HG02981 (cell line): ENCODE data around the gene WDR46.
"Not testable (repeated sequence)": the region's sequence is repeated elsewhere in the genome, so short reads cannot be mapped to it uniquely, and the experiment has no call there.

Experiments
- ATAC-seq: cut with Tn5 transposase; IDR thresholded peaks from one replicate; pipeline ENCODE4 v1.9.1; 2021; ENCODE audit warnings: mild to moderate bottlenecking, moderate library complexity; ENCODE audit not compliant: unreplicated experiment

Gene WDR46

DNA sequence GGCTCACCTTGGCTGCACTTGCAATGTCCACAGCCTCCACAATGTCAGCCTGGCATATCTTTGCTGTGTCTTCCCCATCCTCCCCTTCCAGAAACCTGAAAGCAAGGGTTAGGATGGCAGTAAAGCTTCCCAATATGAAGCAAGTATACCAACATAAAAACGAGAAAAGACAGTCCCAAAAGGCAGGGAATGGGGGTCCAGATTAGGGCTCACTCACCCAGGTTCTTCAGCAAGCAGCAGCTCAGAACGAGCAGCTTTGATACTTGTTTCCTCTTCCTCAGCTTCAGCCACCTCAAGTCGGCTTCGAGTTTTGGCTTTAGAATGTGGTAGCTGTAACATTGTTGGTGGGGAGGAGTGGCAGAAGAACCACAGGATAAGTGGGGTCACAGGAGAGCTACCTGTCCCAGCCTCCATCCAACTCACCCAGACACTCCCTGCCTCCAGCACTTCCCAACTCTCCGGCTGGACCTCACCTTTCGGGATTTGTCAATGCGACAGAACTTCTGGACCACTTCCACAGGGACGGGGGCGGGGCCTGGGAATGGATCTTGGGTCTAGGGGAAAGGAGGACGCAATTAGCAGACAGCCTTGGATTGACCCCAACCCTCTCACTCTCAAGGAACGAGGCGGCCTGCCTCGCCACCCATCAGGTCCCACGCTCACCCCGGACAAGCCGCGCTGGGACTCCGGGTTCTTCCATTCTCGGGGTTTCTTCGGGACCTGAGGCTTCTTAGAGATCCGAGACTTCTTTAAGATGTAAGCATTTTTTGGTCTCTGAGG lies 708 bp downstream of the WDR46 start:
- no peak for ATAC-seq

DNA sequence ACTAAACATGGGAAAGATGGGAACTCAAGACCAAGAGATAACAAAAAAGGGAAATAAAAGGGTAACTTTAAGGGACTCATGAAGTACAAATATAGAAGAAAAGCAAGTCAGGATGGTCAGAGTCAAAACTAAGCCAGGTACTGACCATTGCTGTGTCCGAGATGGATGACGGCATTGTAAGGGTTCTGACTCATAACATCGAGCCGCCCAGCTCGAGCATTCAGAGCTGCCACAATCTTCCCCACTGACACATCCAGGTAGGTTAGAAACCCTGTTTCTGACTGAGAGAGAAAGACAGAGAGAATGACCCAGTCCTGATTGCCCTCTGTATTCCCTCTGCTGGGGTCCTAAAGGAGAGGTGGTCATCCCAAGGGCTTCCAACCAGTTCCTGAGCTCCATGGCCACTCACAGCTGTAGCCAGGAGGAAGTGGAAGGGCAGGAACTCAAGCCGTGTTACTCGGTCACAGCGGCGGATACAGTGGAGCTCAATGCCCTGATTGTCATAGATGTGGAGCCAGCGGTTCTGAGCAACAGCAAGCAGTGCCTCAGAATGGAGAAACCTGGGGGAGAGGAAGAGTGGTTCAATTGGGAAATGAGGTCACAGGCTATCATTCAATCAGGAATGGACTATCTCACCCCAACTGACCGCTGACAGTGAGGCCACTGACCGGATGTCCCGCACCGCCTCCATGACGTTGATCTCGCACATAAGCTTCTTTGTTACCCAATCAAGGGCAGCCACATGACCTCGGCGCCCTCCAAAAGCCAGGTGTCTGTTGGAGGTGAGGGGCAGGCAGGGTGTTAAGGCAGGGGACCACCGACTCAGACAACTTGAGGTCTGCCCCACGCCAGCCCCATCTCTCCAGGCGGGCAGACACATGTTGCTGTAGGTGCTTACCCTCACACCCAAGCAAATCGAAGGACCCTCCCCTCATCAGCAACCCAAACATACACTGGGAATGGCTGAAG lies 1.8 kb downstream of the WDR46 start:
- ATAC-seq, result no peak

DNA sequence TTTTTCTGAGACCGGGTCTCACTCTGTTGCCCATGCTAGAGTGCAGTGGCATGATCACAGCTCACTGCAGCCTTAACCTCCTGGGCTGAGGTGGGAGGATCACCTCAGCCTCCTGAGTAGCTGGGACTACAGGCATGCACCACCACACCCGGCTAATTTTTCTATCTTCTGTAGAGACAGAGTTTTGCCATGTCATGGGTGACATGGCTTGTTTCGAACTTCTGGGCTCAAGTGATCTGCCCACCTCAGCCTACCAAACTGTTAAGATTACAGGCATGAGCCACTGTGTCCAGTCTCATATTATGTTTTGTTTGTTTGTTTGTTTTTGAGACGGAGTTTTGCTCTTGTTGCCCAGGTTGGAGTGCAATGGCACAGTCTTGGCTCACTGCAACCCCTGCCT lies 3.8 kb downstream of the WDR46 start:
- not testable (repeated sequence) for ATAC-seq

DNA sequence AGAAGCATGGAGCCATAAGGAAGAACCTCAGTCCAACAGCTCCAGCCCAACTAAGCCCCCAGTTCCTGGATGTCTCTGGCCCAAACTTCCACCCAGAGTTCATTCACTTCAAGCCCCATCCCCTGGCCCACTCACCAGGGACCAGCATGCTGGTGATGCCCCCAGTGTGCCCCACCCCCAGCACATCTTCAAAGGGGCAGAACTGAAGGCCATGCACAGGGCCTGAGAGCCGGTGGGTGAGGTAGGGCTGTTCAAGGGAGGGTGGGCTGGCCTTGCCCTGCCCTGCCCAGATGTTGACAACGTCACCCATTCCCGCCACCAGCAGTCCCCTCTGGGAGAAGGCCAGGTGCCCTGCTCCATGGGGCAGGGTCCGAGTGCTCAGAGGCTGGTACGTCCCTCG lies 8.5 kb downstream of the WDR46 start:
- no peak for ATAC-seq

DNA sequence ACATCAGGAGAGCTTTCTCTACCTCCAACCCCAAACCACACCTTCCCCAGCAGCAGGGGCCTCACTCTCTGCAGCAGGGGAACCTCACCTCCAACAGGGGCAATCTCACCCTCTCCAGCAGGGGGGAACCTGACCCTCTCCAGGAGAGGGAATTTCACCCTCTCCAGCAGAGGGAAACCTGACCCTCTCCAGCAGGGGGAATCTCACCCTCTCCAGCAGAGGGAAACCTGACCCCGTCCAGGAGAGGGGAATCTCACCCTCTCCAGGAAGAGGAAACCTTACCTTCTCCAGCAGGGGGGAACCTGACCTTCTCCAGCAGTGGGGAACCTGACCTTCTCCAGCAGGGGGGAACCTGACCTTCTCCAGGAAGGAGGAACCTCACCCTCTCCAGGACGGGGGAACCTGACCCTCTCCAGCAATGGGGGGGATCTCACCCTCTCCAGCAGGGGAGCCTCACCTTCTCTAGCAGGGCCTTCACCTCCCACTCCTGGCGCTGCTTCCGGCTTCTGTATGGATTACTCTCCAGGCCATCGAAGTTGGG lies 9.0 kb downstream of the WDR46 start:
- no peak for ATAC-seq

DNA sequence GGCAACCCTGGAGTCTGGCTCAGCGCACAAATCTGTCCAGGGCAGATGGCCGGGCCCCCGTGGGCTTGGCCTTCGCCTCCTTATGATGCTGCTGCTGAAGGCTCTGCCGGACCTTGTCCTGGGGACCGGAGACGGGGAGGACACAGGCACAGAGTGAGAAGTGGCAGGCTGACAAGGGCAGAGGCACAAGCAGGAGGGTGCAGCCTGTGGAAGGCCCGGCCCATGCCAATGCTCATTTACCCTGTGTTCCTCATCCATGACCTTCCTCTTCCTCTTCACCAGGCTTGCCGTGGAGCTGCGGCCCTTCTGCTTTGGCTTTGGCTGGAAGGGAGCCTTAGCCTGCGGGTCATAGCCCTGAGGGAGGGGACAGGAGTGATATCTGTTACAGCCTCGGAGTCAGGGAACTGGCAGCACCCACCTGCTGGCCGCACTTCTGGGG lies 9.8 kb downstream of the WDR46 start:
- no peak for ATAC-seq

DNA sequence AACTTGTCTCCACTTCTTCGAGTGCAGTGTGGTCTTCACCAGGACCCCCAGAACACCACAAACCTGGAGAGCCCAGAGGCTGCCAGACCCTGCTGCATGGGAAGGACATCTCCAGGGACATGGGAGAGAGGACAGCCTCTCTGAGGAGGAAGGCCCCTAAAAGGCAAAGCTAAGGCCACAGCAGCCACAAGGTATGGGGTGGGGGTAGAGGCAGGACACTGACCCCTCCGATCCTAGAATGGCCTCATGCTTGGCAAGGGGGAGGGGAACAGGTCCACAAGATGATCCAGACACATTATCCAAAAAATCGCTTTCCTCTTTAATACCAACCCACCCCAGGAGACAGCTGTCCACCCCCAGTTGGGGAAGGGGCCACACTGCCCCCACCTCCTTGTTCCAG lies 10.2 kb downstream of the WDR46 start:
- no peak for ATAC-seq

DNA sequence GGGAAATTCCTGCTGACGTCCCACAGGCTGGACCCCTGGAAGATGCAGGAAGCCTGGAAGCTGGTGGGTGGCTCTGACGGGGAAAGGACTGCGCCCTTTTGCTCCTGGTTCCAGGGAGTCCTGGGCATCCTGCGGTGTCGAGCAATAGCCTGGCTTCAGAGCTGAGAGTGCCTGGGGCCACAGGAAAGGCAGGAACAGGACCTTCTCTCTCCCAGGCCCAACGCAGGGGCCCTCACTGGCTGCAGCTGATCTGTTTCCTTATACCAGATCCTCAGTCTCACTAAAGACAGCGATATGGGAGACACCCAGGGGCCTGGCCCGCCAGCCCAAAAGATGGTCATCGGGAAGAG lies 10.7 kb downstream of the WDR46 start:
- no peak for ATAC-seq

DNA sequence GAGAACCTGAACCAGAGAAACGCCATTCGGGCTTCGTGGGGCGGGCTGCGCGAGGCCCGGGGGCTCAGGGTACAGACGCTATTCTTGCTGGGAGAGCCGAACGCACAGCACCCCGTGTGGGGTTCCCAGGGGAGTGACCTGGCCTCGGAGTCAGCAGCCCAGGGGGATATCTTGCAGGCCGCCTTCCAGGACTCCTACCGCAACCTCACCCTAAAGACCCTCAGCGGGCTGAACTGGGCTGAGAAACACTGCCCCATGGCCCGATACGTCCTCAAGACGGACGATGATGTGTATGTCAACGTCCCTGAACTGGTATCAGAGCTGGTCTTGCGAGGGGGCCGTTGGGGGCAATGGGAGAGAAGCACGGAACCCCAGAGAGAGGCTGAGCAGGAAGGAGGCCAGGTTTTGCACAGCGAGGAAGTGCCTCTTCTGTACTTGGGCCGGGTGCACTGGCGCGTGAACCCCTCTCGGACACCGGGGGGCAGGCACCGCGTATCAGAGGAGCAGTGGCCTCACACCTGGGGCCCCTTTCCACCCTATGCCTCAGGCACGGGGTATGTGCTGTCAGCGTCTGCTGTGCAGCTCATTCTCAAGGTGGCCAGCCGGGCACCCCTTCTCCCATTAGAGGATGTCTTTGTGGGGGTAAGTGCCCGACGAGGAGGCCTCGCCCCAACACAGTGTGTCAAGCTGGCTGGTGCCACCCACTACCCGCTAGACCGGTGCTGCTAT lies 11.2 kb downstream of the WDR46 start:
- no peak for ATAC-seq

DNA sequence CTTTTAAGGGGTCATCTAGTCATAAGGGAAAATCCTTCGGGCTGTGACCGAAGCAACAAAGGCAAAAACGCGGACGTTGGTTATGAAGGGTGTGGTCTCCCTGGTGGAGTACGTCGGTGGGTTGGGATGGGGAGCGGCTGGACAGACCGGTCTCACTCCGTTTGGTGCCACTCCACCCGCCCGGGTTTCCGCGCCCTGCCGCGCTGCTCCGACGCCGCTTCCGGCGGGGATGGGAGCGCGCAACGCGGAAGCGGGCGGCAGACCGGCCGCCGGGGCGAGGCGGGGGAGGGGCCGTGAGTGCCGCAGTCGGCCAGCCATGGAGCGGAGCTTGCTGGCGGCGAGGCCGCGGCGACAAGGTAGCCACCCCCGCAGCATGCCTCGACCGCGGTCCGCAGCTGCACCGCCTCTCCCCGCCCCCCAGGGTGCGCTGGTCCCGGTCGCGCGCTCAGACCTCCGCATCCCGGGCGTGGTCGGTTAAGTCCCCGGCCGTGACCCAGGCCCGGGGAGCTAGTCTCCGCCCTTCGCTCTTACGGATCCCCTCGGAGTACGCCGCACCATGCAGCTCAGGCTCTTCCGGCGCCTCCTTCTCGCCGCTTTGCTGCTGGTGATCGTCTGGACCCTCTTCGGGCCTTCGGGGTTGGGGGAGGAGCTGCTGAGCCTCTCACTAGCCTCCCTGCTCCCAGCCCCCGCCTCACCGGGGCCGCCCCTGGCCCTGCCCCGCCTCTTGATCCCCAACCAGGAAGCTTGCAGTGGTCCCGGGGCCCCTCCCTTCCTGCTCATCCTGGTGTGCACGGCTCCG lies 12.0 kb downstream of the WDR46 start, which contains the start of gene B3GALT4:
Gene B3GALT4 (plus strand): TSS at position 260 of the 799 bp plus-strand sequence. CDS start 297 bp downstream, at position 557.
- no peak for ATAC-seq

DNA sequence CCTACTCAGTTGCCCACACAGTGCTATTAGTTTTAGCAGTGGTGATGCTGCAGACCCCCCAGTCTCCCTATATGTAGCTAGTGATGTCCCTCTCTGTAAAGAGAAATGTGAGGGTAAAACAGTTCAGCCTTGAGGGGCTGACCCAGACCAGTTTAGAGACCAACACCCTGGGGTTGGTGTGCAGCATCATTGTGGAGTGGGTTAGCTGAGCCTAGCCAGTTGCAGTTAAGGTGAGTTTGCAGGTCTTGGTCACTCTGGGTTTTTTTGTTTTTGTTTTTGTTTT lies 12.5 kb downstream of the WDR46 start:
- no peak for ATAC-seq

DNA sequence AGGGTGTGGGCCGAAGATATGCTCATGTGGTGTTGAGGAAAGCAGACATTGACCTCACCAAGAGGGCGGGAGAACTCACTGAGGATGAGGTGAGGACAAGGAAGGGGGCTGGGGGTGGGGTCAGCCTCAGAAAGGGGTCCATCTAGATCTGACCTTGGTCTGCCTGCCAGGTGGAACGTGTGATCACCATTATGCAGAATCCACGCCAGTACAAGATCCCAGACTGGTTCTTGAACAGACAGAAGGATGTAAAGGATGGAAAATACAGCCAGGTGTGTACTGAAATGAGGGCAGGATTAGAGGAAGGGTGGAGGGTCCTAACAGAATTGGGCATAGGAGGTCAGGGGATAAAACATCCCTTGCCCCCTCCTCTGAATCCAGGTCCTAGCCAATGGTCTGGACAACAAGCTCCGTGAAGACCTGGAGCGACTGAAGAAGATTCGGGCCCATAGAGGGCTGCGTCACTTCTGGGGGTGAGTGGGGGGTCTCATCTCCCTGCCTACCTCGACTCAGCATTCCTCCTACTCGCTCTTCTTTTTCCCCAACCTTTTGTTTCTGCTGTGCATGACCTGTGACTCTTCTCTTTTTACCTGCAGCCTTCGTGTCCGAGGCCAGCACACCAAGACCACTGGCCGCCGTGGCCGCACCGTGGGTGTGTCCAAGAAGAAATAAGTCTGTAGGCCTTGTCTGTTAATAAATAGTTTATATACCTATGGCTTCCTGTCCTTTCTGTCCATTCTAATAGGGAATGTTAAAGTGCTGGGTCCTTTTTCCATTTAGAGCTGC lies 13.1 kb downstream of the WDR46 start:
- not testable (repeated sequence) for ATAC-seq

DNA sequence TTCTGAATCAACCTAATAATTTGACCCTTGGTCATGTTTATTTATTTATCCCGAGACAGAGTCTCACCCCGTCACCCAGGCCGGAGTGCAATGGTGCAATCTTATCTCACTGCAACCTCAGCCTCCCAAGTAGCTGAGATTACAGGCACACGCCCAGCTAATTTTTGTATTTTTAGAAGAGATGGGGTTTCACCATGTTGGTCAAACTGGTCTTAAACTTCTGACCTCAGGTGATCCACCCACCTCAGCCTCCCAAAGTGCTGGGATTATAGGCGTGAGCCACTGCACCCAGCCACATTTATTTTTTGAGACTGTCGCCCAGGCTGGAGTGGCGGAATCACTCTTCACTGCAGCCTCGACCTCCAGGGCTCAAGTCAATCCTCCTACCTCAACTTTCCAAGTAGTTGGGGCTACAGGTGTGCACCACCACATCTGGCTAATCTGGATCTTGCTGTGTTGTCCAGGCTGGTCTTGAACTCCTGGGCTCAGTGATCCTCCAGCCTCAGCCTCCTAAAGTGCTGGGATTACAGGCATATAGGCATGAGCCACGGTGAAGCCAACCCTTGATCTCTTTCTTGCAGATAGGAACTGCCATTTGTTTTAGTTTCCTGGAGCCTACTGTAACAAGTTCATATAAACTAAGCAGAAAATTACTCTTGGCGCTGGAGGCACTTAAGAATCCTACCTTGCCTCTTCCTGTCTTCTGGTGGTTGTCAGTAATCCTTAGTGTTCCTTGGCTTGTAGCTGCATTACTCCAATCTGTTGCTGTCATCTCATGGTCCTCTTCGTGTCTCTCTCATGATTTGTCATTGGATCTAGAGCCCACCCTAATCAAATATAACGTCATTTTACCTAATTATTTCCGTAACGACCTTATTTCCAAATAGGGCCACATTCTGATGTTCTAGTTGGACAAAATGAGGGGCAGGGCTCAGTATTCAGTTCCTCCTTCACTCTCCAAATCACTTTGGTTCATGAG lies 14.8 kb downstream of the WDR46 start:
- no peak for ATAC-seq

DNA sequence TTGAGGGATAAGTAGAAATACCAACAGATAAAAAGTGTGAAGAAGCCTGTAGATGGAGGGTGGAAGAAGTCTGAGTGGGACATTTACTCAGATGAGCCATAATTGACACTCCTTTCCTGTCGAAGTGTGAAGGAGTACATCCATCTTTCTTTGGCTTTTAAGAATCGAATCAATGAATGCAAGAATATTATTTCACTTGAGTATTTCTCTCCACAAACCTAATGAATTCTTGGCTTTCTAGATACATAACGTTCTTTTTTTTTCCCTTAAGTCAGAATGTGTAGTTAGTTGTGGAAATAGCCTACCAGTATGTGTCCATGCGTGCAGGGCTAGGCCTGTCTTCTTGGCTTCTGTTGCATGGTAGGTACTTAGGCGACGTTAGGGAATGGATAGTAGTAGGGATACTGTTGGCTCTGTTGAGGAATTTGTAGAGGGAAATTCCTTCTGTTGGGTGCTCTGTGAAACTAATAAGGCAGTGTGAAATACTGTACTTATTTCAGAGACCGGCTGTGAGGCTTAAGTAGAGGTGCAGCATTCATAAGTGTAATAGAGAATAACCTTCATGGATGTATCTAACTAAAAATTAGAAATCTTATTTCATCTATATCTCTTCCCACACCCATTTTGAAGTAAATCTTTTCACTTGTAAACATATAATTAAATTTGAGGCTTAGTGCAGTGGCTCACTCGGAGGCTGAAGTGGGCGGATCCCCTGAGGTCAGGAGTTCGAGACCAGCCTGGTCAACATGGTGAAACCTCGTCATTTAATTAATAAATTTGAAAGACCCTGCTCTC lies 15.7 kb downstream of the WDR46 start:
- ATAC-seq, result no peak

DNA sequence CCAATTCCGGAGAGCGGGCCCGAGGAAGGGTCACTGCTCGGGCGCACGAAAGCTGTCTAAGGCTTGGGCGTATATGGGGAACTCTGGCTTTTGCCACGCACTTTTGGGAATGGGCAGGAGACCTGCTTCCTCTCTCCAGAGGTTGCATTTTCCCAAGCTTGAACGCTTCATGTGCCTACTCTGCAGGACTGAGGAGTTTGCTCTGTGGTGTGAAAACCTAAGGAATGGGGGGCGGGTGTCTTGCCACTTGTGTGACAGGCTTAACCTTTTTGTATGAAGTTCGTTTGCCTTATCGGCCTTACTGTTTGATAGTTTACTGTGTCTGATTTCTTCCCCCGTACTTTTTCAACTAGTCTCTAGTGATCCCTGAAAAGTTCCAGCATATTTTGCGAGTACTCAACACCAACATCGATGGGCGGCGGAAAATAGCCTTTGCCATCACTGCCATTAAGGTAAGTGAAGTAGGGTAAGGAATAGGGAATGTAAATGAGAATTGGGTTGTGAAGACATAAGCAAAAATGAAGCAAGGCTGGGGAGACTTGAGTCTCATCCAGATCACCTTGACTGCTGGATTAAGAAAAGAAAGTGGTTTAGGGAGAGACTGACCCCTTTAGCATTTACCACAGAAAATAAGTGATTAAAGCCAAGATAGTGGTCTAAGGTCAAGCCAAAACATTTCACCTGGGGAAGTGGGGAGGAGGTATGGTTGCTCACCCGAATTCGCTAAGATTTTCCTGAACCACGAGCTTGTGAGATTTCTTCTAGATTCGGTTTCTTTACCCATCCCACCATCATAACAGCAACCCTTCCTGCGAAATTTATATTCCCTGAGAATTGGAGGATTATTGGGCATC lies 16.5 kb downstream of the WDR46 start:
- ATAC-seq, result peak; percentile 8

DNA sequence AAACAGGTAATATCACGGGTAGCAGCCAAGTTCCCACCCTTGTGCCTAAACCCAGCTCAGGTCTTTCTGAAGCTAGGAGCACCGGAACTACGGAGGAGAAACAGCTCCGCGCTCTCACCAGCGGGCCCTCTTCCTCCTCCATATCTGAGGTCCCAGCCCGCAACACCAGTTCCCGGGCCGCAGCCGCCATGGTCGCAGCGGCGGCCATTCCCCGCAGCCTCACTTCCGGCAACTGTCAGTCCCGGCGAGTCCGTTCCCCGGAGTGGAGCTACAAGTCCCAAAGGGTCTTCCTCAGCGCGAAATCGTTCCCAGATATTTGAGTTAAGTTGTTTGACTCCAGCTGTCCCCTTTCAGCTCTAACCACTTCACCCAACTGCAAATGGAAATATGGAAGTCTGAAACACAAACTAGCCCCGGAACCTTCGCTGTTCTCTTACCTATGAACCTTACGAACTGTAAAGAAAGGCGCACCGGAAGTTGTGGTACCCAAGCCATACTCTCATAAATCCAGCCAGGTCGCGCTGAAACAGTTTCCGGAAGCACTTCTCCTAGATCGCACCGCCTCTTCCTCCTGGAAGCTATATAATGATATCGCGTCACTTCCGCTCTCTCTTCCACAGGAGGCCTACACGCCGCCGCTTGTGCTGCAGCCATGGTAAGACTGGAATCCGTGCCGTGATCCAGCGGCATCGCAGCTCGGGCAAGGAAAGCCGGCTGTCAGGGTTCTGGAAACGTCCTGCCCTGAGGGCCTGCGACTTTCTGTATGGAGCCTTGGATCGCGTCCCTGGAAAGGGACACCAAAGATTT lies 17.4 kb downstream of the WDR46 start, which contains the start of the genes RPS18 and VPS52:
Gene RPS18 (plus strand): TSS at position 608 of the 807 bp plus-strand sequence. CDS start 45 bp downstream, at position 653.
Gene VPS52 (minus strand): TSS at position 409 of the 807 bp plus-strand sequence. CDS start 201 bp downstream, at position 208.
- ATAC-seq, result peak; percentile 83
